SK-N-SH (cell line): Measurements from ENCODE around the gene SEC11A.

ENCODE experiments used
- CHD2 ChIP-seq: fragments of 150-350 bp; IDR thresholded peaks from 2 replicates; pipeline ENCODE4 v1.6.1; 2018; ENCODE audit warnings: low read length; ENCODE audit not compliant: partially characterized antibody
- GABPA ChIP-seq: IDR thresholded peaks from 2 replicates; pipeline ENCODE4 v1.4.0; 2012; ENCODE audit warnings: low read depth, mild to moderate bottlenecking
- SIN3A ChIP-seq: IDR thresholded peaks from 2 replicates; pipeline ENCODE4 v1.6.1; 2012; ENCODE audit warnings: low read depth, mild to moderate bottlenecking, low read length, moderate library complexity, borderline replicate concordance
- SMC3 ChIP-seq: IDR thresholded peaks from 2 replicates; pipeline ENCODE4 v1.6.1; 2012; ENCODE audit warnings: low read depth, low read length, improper control_type of control experiment
- TF ChIP-seq, protein P1 (sequence below): IDR thresholded peaks from 2 replicates; pipeline ENCODE4 v1.4.0; 2012; ENCODE audit warnings: low read depth, borderline replicate concordance
- TF ChIP-seq, protein P2 (sequence below): fragments of 200-600 bp; sonication (generic); IDR thresholded peaks from 2 replicates; pipeline ENCODE4 v1.6.1; 2017; ENCODE audit warnings: antibody characterized with exemption, mild to moderate bottlenecking, moderate library complexity

GRCh38 chr15:84629033-84629432 lies 86.9 kb downstream of the SEC11A start:
- TF ChIP-seq, protein P1, sequence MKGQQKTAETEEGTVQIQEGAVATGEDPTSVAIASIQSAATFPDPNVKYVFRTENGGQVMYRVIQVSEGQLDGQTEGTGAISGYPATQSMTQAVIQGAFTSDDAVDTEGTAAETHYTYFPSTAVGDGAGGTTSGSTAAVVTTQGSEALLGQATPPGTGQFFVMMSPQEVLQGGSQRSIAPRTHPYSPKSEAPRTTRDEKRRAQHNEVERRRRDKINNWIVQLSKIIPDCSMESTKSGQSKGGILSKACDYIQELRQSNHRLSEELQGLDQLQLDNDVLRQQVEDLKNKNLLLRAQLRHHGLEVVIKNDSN: no peak
- TF ChIP-seq CHD2 (no peak), GABPA (no peak), SIN3A (no peak), SMC3 (no peak)
- TF ChIP-seq, protein P2, sequence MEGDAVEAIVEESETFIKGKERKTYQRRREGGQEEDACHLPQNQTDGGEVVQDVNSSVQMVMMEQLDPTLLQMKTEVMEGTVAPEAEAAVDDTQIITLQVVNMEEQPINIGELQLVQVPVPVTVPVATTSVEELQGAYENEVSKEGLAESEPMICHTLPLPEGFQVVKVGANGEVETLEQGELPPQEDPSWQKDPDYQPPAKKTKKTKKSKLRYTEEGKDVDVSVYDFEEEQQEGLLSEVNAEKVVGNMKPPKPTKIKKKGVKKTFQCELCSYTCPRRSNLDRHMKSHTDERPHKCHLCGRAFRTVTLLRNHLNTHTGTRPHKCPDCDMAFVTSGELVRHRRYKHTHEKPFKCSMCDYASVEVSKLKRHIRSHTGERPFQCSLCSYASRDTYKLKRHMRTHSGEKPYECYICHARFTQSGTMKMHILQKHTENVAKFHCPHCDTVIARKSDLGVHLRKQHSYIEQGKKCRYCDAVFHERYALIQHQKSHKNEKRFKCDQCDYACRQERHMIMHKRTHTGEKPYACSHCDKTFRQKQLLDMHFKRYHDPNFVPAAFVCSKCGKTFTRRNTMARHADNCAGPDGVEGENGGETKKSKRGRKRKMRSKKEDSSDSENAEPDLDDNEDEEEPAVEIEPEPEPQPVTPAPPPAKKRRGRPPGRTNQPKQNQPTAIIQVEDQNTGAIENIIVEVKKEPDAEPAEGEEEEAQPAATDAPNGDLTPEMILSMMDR: no peak
